Suprapubic skin (tissue), 4 donors: Measurements from ENCODE around the gene TRIO. TPM values are rescaled to one million over a fixed set of nuclear protein-coding genes. Genes with fewer than 3 reads are reported as not detected.

Source experiments
- DNase-seq, 2 donors: peaks; one replicate each; pipeline ENCODE4 v3.0.0-alpha.2; 2019; ENCODE audit warnings: low spot score in 2 of 2
- H3K27ac ChIP-seq: fragments of 200-600 bp; sonication (generic); one replicate; pipeline ENCODE4 v1.5.1; 2019
- H3K27me3 ChIP-seq: fragments of 200-600 bp; sonication (generic); one replicate; pipeline ENCODE4 v1.5.1; 2019
- H3K36me3 ChIP-seq: fragments of 200-600 bp; sonication (generic); one replicate; pipeline ENCODE4 v1.5.1; 2019
- H3K4me1 ChIP-seq: fragments of 200-600 bp; sonication (generic); one replicate; pipeline ENCODE4 v1.5.1; 2019
- H3K4me3 ChIP-seq: fragments of 200-600 bp; sonication (generic); one replicate; pipeline ENCODE4 v1.5.1; 2019; ENCODE audit warnings: mild to moderate bottlenecking
- H3K9me3 ChIP-seq: fragments of 200-600 bp; sonication (generic); one replicate; pipeline ENCODE4 v1.5.1; 2019
- CTCF ChIP-seq, 2 donors: fragments of 200-600 bp in 1 of 2; fragments of 450-650 bp in 1 of 2; sonication (generic) in 1 of 2; IDR thresholded peaks; one replicate each; pipeline ENCODE4 v1.5.1; 2016 to 2019; ENCODE audit warnings: antibody characterized with exemption in 2 of 2, mild to moderate bottlenecking in 1 of 2, moderate library complexity in 1 of 2
- EP300 ChIP-seq: sonication (generic); formaldehyde crosslinking; IDR thresholded peaks from one replicate; pipeline ENCODE4 v1.6.1; 2017; ENCODE audit warnings: antibody characterized with exemption
- POLR2A ChIP-seq, 2 donors: fragments of 450-650 bp; IDR thresholded peaks; one replicate each; pipeline ENCODE4 v1.6.1; 2017; ENCODE audit warnings: antibody characterized with exemption in 2 of 2, mild to moderate bottlenecking in 2 of 2, moderate library complexity in 2 of 2
- POLR2AphosphoS5 ChIP-seq, 3 donors: sonication (generic); formaldehyde crosslinking; IDR thresholded peaks; one replicate each; pipeline ENCODE4 v1.6.1; 2017; ENCODE audit warnings: antibody characterized with exemption in 3 of 3
- WGBS: methylation state at CpG from one replicate; pipeline ENCODE4 v1.1.5; 2018; 5-methylcytosine and 5-hydroxymethylcytosine counted together
- total RNA-seq, 4 donors: library from RNA; depleted of rRNA; stranded (reverse); fragments of >200 nt; gene quantifications; one replicate each; pipeline ENCODE4 v1.1.0, GENCODE V29; 2016

TRIO gene
- total RNA-seq, 4 donors from 2014 or later, result 62.7 to 159 (median 70.4) TPM

DNA sequence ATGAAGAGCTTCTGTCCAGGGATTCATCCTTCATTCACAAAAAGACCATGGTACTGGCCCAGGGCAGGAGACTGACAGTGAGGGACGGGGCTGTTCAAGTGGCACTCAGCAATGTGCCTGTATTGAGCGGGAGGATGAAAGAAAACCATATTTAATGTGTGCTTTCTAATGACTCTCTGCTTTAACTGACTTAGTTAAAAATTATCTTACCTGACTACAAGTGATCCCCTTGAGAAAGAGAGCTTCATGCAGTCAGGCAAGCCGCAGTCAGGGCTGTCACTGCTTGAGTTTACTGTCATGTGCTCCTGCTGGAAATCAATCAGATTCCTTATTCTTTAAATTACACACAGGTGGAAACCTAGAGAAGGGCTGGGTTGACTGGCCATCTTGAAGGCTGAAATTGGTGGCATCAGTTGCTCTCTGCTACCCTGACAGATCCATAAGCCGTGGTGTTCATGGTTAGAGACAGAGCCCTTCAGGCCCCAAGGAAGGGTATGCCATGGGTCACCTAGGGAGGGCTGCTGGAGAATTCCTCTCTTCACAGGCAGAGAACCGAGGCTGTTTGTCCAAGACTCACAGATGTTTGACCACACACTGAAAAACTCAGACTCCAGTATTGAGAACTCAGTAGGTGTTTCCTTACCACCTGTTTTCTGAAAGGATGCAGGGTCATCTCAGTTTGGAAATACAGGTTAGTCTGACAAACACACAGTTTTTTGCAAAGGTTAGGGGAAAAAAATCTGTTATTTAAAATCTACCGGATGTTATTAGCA lies 70.9 kb downstream of the TRIO start:
- H3K4me1 ChIP-seq, result peaks cover 36% of the 10 kb centered on the region
- no peaks in the 10 kb centered on the region for H3K36me3 ChIP-seq
- no peak for TF ChIP-seq CTCF (IDR thresholded peaks at IDR 0.05)
- no peak for TF ChIP-seq POLR2A (IDR thresholded peaks at IDR 0.05)
- TF ChIP-seq POLR2AphosphoS5 (IDR thresholded peaks at IDR 0.05), result no peak
- TF ChIP-seq EP300, result no peak
- no peaks in the 10 kb centered on the region for H3K9me3 ChIP-seq
- no peak overlapping the region for H3K4me3 ChIP-seq
- DNase-seq, result no peak
- no peak overlapping the region for H3K27ac ChIP-seq
- WGBS, result 91% methylated on average over 6 of the region's 6 CpGs
- H3K27me3 ChIP-seq, result no peaks in the 10 kb centered on the region

- H3K27ac ChIP-seq, result no peak overlapping the region
- no peaks in the 10 kb centered on the region for H3K9me3 ChIP-seq
- H3K4me1 ChIP-seq, result peaks cover 44% of the 10 kb centered on the region
- no peak for DNase-seq
- no peak for TF ChIP-seq EP300
- no peak for TF ChIP-seq POLR2AphosphoS5 (IDR thresholded peaks at IDR 0.05)
- TF ChIP-seq POLR2A (IDR thresholded peaks at IDR 0.05), result no peak
- no peak for TF ChIP-seq CTCF (IDR thresholded peaks at IDR 0.05)
- no peak overlapping the region for H3K4me3 ChIP-seq
- H3K36me3 ChIP-seq, result no peaks in the 10 kb centered on the region
- no peaks in the 10 kb centered on the region for H3K27me3 ChIP-seq
- WGBS, result 93% methylated on average over 6 of the region's 6 CpGs
Measured at GRCh38 chr5:14215901-14216300, 72.8 kb downstream of the TRIO start.

DNA sequence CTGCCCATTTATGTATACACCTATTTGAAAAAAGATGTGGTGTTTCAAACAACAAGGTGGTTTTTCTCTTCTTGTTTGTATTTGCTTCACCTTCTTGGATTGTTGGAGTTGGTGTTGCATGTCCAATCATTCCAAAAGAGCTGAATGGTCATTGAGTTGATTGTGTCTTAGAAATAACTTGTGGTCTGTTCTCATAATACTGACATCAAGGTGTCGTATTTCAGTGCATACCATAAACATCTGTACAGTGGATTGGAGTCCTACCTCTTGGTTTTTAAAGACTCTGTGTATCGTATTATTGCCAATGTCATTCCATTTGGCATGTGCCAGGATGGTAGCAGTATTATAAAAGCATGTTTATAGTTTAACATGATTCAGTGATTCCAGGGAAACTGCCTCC lies 73.2 kb downstream of the TRIO start:
- no peak for TF ChIP-seq POLR2AphosphoS5 (IDR thresholded peaks at IDR 0.05)
- TF ChIP-seq POLR2A (IDR thresholded peaks at IDR 0.05), result no peak
- TF ChIP-seq EP300, result no peak
- TF ChIP-seq CTCF (IDR thresholded peaks at IDR 0.05), result no peak
- no peak overlapping the region for H3K27ac ChIP-seq
- WGBS, result 94% methylated on average over 2 of the region's 2 CpGs

GRCh38 chr5:14216902-14217301 lies 73.8 kb downstream of the TRIO start:
- H3K27me3 ChIP-seq, result no peaks in the 10 kb centered on the region
- no peaks in the 10 kb centered on the region for H3K9me3 ChIP-seq
- TF ChIP-seq EP300, result no peak
- no peak for TF ChIP-seq POLR2AphosphoS5 (IDR thresholded peaks at IDR 0.05)
- no peak for TF ChIP-seq POLR2A (IDR thresholded peaks at IDR 0.05)
- no peak for TF ChIP-seq CTCF (IDR thresholded peaks at IDR 0.05)
- H3K4me3 ChIP-seq, result no peak overlapping the region
- H3K4me1 ChIP-seq, result peaks cover 34% of the 10 kb centered on the region
- DNase-seq, result no peak
- 93% methylated on average over 7 of the region's 7 CpGs for WGBS
- H3K27ac ChIP-seq, result no peak overlapping the region
- no peaks in the 10 kb centered on the region for H3K36me3 ChIP-seq

More for the DNA sequence above, 73.2 kb downstream of the TRIO start:
- H3K9me3 ChIP-seq, result no peaks in the 10 kb centered on the region
- H3K4me1 ChIP-seq, result peaks cover 39% of the 10 kb centered on the region
- no peaks in the 10 kb centered on the region for H3K27me3 ChIP-seq
- H3K4me3 ChIP-seq, result no peak overlapping the region
- no peaks in the 10 kb centered on the region for H3K36me3 ChIP-seq
- DNase-seq, result no peak

DNA sequence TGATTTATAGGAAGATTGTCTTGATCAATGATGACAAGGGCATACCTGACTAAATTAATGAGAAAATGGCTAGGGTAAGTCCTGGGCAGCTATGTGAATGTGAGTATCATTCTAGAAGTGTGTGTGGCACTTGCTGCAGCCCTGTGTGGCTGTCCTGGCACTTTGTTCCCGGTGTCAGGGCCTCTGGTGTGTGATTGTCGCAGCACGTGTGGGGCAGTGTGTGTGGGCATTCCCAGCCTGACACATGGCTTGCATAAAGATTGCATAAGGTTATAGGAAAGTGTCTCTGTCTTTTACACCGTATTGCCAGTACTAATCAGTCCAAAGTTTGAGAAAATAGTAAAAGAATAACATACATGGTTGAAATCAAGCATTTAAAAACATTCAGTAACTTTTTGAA lies 74.4 kb downstream of the TRIO start:
- no peaks in the 10 kb centered on the region for H3K36me3 ChIP-seq
- H3K27me3 ChIP-seq, result no peaks in the 10 kb centered on the region
- no peak overlapping the region for H3K27ac ChIP-seq
- DNase-seq, result no peak
- no peaks in the 10 kb centered on the region for H3K9me3 ChIP-seq
- TF ChIP-seq EP300 (no peak), POLR2A (IDR thresholded peaks at IDR 0.05) (no peak), POLR2AphosphoS5 (IDR thresholded peaks at IDR 0.05) (no peak), CTCF (IDR thresholded peaks at IDR 0.05) (no peak)
- WGBS, result 69% methylated on average over 4 of the region's 4 CpGs
- no peak overlapping the region for H3K4me3 ChIP-seq
- peaks cover 27% of the 10 kb centered on the region for H3K4me1 ChIP-seq
